Stimulated activated CD4-positive, alpha-beta T cell treated with anti-CD3 and anti-CD28 coated beads, Interleukin-1b, Interleukin-23, amount 100 ng/mL, for 1 hour (primary cell): ENCODE results near the gene DENND5B.
"Not testable (repeated sequence)": the region's sequence is repeated elsewhere in the genome, so short reads cannot be mapped to it uniquely, and the experiment has no call there.

Experiments
- DNase-seq, 2 donors: peaks; one replicate each; pipeline ENCODE4 v3.0.0-alpha.2; 2020; ENCODE audit warnings: low read depth in 2 of 2

Gene DENND5B

DNA sequence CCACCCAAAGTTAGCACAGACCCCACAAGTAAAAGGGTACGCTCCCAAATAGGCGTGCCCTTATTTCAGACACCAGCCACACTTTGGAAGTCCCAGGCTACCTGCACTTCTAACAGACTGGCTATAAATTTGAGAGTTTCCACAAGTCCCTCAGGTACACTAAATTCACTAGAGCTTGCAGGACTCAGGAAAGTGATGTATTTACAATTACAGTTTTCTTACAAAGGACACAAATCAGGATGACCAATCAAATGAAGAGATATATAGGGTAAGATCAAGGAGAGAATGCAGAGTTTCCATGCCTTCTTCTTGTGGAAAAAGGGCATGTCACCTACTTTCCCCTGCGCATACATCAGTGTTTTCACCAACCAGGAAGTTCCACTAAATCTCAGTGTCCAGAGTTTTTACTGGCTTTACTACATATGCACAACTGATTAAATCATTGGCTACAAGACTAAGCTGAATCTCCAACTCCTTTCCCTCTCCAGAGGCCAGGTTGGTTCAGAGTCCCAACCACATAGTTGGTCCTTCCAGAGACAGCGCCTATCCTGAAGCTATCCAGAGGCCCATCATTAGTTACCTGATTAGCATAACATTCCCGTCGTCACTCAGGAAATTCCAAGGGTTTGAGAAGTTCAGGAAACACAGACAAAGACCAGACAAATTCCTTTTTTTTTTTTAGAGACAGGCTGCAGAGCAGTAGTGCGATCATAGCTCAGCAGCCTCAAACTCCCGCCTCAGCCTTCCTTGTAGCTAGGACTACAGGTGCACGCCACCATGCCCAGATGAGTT lies 84.2 kb downstream of the DENND5B start:
- no peak for DNase-seq

- DNase-seq: no peak
Measured at GRCh38 chr12:31504625-31505222, 86.2 kb downstream of the DENND5B start.

DNA sequence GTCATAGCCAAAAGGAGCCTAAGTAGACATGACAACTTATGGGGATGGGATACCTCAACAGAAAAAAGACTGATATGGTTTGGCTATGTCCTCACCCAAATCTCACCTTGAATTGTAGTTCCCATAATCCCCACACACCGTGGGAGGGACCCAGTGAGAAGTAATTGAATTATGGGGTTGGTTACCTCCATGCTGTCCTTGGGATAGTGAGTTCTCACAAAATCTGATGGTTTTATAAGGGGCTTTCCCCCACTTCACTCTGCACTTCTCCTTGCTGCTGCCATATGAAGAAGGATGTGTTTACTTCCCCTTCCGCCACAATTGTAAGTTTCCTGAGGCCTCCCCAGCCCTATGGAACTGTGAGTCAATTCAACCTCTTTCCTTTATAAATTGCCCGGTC lies 89.9 kb downstream of the DENND5B start:
- not testable (repeated sequence) for DNase-seq

- no peak for DNase-seq
Measured at GRCh38 chr12:31499567-31499966, 91.4 kb downstream of the DENND5B start.

DNA sequence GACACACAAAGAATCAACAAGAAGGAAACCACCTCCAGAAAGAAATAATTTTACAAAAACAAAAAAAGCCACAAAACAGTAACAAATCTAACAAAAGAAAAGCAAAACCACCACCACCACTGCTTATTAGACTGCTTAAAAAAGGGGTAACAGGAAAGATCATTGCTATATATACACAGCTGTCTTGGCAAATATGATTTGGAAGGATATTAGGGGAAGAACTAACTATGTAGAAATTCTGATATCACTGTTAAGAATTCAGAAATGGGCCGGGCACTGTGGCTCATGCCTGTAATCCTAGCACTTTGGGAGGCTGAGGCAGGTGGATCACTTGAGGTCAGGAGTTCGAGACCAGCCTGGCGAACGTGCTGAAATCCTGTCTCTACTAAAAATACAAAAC lies 92.5 kb downstream of the DENND5B start:
- no peak for DNase-seq

DNA sequence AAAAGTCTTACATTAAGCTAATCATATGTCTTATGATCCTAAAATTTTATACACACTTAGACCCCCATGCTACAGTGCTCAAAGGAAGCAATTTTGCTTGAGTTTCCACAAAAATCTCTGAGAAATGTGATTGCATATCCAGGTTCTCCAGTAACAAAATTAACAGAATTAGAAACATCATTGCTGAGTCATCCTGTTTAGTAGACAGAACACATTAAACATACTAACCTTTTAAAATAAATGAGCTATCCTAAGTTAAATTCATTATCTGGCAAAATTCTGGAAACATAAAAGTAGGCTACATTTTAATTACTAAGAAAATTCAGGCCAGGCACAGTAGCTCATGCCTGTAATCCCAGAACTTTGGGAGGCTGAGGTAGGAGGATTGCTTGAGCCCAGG lies 94.7 kb downstream of the DENND5B start:
- DNase-seq: no peak

DNA sequence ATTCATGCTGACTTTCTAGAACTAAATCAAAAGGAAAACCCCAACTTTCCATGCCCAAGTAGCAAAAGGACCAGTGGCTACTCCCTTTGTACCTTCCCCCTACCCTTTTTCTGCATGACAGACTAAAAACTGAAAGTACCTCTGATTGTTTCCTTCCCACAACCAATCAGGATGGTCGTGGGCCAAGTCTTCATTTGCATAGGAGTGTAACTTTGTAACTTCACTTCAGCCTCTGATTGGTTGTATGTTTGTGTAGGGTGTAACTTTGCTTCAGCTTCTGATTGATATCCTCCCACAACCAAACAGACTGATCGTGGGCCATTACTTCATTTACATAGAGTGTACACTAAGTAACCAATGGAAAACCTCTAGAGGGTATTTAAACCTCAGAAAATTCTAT lies 96.5 kb downstream of the DENND5B start:
- DNase-seq: no peak

- no peak for DNase-seq
Measured at GRCh38 chr12:31492599-31493196, 98.2 kb downstream of the DENND5B start.

DNA sequence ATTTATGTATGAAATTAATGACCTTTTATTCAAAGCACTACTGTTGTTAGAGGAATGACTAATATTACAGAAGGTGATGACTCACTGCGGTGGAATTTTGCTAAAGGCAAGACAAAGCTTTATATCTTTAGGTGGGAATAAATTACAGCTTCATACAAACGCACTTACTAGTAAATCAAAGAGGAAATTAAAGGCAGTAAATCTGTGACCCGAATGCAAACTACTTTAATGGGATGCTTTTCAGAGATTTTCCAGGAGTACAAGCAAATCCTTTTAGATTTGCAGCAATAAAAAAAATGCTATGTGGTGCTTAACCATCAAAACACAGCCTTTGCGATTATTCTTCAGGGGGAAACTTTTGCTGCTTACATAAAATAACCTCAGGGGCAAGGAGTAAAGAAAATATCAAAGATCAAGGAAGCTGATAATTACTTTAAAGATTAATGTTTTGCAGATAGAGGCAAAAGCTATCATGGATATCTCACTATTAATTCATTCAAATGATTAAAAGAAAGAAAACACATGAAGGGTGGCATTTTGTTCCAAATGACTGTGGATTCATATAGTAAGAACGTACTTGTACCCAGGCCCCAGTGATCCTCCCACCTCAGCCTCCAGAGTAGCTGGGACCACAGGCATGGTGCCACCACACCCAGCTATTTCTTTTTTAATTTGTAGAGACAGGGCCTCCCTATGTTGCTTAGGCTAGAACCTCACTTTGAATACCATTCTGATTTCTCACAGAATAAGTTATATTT lies 98.9 kb downstream of the DENND5B start:
- DNase-seq: no peak

DNA sequence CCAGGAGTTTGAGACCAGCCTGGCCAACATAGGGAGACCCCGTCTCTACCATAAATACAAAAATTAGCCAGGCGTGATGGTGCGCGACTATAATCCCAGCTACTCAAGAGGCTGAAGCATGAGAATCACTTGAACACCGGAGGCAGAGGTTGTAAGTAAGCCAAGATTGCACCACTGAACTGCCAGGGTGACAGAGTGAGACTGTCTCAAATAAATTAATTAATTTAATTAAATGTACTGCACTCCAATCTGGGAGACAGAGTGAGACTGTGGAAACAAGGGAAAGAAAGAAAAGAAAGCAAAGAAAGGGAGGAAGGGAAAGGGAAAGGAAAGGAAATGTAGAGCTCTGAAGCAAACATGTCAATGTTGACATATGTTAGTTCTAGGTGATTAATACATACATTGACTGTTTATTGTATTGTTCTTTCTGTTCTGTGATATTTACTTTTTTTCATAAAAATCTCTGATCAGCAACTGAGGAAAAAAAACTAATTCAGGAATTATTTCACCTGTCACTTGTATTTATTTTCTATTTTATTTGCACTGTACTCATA lies 99.6 kb downstream of the DENND5B start:
- DNase-seq: no peak

- no peak for DNase-seq
Measured at GRCh38 chr12:31488737-31489338, 102.1 kb downstream of the DENND5B start.

- DNase-seq: no peak
Measured at GRCh38 chr12:31485571-31485970, 105.4 kb downstream of the DENND5B start.

- no peak for DNase-seq
Measured at GRCh38 chr12:31482816-31483215, 108.1 kb downstream of the DENND5B start.

GRCh38 chr12:31481415-31481814 lies 109.5 kb downstream of the DENND5B start:
- no peak for DNase-seq

DNA sequence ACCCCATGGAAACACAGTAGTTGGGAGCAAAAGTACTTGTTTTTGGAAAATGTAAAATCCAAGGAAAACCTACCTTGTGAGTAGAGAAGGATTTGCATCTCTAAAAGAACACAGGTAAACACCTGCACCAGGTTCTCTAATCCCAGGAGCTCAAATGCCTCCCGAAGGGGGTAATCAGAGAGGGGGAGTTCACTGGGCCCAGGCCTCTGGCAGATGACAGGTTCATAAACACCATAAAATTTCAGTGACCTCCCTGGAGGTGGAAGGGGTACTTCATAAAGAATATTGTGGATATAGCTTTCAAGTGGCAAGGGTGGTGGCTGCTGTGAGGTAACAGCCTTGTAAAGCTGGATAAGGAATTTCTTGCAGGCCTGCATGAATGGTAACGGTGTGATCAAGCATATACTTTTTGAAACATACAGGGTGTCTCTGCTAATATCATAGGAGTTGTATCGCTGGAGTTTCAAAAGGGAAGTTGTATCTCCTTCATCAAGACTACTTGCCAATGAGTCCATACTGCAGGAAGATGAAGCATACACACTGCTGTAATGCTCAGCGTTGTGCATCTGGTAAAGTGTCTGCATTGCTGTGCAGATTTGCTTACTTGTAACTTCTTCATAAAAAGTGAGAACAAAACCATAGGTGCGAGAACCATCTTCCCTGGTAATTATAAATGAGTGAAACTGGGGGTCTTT lies 111.3 kb downstream of the DENND5B start:
- no peak for DNase-seq

DNA sequence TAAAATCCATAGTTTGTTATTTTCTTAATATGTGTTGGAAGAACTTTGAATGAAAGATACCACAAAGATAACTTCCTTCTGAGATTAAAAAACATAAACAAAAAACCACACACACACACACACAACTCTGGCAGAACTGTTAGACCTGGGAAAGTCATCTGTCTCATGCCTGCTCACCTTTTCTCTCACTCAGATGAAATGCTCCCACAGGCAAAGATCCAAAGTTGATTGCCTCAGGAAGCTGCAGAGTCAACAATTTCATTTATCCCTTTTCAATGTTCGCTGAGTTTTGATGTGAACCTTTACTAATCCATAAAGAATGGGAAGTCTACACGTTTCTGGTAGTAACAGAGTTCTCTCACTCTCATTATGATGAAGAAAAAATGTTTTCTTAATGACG lies 112.0 kb downstream of the DENND5B start:
- no peak for DNase-seq

DNA sequence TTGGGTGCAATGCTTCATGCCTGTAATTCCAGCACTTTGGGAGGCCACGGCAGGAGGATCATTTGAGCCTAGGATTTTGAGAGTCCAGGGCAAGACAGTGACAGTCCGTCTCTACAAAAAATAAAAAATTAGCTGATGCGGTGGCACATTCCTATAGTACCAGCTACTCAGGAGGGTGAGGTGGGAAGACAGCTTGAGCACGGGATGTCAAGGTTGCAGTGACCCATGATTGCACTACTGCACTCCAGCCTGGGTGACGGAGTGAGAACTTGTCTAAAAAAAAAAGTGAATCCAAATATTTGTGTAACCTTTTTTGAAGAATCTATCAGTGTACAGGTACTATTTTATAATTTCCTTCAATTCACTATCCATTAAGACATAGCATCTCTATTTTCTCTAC lies 112.5 kb downstream of the DENND5B start:
- DNase-seq: no peak

DNA sequence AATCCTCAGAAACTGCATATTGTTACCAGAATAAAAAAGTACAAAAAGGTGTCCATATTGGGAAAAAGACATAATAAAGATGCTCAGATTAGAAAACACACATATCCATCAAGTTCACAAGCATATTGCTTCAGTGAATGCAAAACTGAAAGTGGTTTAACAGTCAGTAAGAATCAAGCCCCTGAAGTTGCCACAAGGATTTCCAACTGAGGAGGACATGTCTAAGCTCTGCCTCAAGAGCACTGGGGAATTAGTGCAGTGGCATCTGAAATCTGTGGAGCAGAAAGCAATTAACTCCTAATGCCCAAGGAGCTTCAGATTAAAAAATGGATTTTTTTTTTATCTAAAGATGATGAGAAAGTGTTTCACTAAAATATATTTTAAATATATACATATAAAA lies 113.2 kb downstream of the DENND5B start:
- no peak for DNase-seq

DNA sequence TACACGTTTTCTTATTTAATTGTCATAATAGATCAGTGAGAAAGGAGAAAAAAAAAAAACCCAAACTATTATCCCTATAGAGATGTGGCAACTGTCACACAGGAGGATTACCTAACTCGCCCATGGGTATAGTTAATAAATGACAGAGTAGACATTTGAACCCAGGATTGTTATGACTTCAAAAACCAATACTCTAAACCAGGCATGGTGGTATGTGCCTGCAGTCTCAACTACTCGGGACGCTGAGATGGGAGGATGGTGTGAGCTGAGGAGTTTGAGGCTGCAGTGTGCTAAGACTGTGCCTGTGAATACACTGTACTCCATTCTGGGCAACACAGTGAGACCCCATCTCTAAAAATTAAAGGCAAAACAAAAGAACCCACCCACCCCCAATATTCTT lies 114.5 kb downstream of the DENND5B start:
- no peak for DNase-seq

GRCh38 chr12:31475610-31476009 lies 115.3 kb downstream of the DENND5B start:
- DNase-seq: not testable (repeated sequence)

DNA sequence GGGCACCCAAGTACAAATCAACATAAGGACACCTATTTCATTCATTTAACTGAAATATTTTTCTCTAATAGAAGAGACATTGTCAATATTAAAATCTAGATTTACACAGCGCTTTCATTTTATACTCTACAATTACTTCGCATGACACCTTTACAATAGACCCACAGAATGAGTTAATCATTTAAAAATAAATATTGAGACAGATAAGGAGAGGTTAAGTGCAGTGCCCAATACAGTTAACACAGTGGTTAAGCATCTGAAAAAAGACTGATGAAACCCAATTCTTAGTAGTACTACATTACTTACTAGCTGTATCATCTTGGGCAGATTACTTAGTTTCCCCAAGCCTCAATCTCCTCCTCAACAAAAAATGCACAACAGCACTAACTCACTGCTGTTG lies 116.2 kb downstream of the DENND5B start:
- DNase-seq: no peak
